Renal cortex interstitium (tissue), 15 donors: ENCODE measurements around the gene KAT2A. TPM values are rescaled to one million over a fixed set of nuclear protein-coding genes. Genes with fewer than 3 reads are reported as not detected.
"Not testable (repeated sequence)": the region's sequence is repeated elsewhere in the genome, so short reads cannot be mapped to it uniquely, and the experiment has no call there.

ENCODE experiments used
- DNase-seq, 11 donors: peaks; one replicate each; pipeline ENCODE4 v3.0.0-alpha.2; 2013; ENCODE audit warnings: low read depth in 9 of 11, low spot score in 4 of 11; ENCODE audit errors: extremely low read depth in 1 of 11
- long read RNA-seq, 16 experiments: transcript quantifications; one replicate each; lab custom pipeline, GENCODE V29; 2026
- polyA plus RNA-seq, 3 donors: library from polyadenylated mRNA; unstranded; fragments of 120-200 nt; gene quantifications; one replicate each; pipeline ENCODE4 v1.2.1, GENCODE V29; 2013; ENCODE audit not compliant: insufficient read length in 3 of 3

KAT2A gene
- polyA plus RNA-seq: 10 to 100 TPM; 57.5 to 81.7 (median 70.9) TPM
- long read RNA-seq, donor 1, partial matches to known transcripts: 0 of 4 reads
- long read RNA-seq, donor 1, other reads (novel, unspliced or antisense): 0 of 4 reads
- long read RNA-seq, donor 2, partial matches to known transcripts: 5 of 7 reads
- long read RNA-seq, donor 2, other reads (novel, unspliced or antisense): 0 of 7 reads
- long read RNA-seq, donor 3, partial matches to known transcripts: 0 of 7 reads
- long read RNA-seq, donor 3, other reads (novel, unspliced or antisense): 0 of 7 reads
- long read RNA-seq, donor 4, transcript KAT2A-202 (18 exons, 2,990 nt): major isoform, 8 of 13 reads
- long read RNA-seq, donor 4, partial matches to known transcripts: 0 of 13 reads
- long read RNA-seq, donor 4, other reads (novel, unspliced or antisense): 0 of 13 reads
- long read RNA-seq, donor 5: 0 reads
- long read RNA-seq, donor 6, transcript KAT2A-202 (18 exons, 2,990 nt): major isoform, 13 of 20 reads
- long read RNA-seq, donor 6, partial matches to known transcripts: 7 of 20 reads
- long read RNA-seq, donor 6, other reads (novel, unspliced or antisense): 0 of 20 reads
- long read RNA-seq, donor 7, transcript KAT2A-201 (18 exons, 3,109 nt): major isoform, 5 of 17 reads
- long read RNA-seq, donor 7, partial matches to known transcripts: 5 of 17 reads
- long read RNA-seq, donor 7, other reads (novel, unspliced or antisense): 0 of 17 reads
- long read RNA-seq, donor 8: 0 reads
- long read RNA-seq, donor 9, partial matches to known transcripts: 0 of 4 reads
- long read RNA-seq, donor 9, other reads (novel, unspliced or antisense): 0 of 4 reads
- long read RNA-seq, donor 10, partial matches to known transcripts: 8 of 11 reads
- long read RNA-seq, donor 10, other reads (novel, unspliced or antisense): 0 of 11 reads
- long read RNA-seq, donor 11, transcript KAT2A-202 (18 exons, 2,990 nt): major isoform, 7 of 10 reads
- long read RNA-seq, donor 11, partial matches to known transcripts: 0 of 10 reads
- long read RNA-seq, donor 11, other reads (novel, unspliced or antisense): 0 of 10 reads
- long read RNA-seq, donor 12, partial matches to known transcripts: 0 of 7 reads
- long read RNA-seq, donor 12, other reads (novel, unspliced or antisense): 0 of 7 reads
- long read RNA-seq, donor 13: 0 reads
- long read RNA-seq, donor 14, transcript KAT2A-202 (18 exons, 2,990 nt): major isoform, 5 of 5 reads
- long read RNA-seq, donor 14, partial matches to known transcripts: 0 of 5 reads
- long read RNA-seq, donor 14, other reads (novel, unspliced or antisense): 0 of 5 reads
- long read RNA-seq, donor 15, partial matches to known transcripts: 0 of 2 reads
- long read RNA-seq, donor 15, other reads (novel, unspliced or antisense): 0 of 2 reads
- long read RNA-seq, donor 16, transcript KAT2A-202 (18 exons, 2,990 nt): major isoform, 18 of 58 reads
- long read RNA-seq, donor 16, partial matches to known transcripts: 33 of 58 reads
- long read RNA-seq, donor 16, other reads (novel, unspliced or antisense): 0 of 58 reads

DNA sequence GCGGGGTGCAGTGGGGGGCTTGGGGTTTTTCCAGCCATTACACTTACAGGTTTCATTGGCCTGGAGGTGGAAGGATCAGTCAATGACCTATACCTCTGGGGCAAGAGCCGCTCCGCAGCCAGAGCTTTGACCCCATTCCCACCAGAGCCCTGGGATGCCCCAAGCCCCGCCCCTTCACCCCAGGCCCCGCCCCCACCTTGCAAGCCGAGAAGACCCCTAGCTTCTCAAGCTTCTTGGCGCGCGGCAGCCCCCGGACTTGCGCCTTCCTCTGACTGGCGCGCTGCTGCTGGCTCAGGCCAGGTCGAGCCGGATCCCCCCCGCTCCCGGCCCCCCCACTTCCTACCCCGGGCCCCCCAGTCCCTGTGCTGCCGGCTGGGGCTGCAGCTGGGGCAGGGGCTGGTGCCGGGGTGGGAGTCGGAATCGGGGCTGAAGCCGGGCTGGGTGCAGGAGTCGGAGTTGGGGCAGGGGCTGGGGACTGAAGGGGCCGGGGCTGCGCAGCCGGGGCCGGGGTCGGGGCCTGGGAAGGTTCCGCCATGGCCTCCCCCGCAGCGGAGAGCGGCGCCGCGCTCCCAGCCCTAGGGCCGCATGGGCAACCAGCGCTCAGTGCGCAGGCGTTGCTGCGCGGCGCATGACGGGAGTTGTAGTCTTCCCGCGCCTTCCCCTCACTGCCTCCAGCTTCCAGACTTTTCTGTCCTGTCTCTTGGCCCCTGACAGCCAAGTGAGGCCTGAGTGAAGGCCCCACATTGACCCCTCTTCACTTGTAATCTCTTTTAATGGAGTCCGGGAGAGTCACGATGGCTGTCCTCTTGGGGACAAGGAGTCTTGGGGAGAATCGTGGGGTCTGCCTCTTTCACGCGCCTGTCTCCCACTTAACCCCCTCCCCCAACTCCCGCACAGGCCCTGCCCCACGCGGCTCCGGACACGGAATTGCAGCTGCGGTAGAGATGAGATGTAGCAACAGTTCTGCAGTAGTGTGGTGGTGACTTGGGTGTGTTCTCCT, at the start of gene KAT2A:
Gene KAT2A, minus strand, starts transcription at position 598 of the 1,000 bp plus-strand sequence. Its CDS starts 63 bp downstream, at position 535.
- peak in 8 of 11 donors; percentile 63 to 82 (median 72) for DNase-seq

DNA sequence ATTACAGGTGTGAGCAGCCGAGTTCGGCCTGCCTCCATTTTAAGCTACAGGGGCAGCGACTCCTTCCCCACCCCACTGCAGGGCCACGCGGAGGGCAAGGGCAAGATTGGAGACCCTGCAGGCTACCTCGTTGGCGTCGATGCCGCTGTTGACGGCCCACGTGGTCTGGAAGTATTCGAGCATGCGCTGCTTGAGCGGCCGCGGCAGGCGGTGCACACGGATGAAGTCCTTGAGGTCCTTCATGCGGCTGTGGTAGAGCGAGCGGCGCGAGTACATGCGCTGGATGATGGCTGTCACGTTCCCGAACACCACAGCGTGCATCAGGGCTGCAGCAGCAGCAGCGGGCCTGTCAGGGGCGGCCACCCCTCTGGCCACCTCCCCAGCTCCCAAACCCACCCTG, 48.2 kb upstream of the KAT2A start:
- no peak for DNase-seq

DNA sequence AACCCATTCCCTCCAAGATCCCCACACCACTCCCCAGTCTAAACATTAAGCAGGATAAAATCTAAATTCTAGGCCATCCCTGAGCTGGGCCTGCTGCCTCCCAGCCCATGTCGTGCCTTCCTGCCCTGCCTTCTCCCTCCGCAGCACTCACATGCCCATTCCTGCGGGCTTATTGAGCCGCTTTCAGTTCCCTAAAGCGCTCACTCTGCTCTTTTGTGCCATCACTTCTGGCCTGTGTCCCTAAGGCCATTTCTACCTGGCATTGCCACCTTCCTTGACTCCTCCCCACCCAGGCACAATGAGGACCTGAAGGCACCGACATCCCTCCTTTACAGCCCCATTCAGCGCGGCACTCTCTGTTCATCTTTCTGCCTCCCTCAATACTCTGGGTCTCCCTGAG, 46.6 kb upstream of the KAT2A start:
- no peak for DNase-seq

DNA sequence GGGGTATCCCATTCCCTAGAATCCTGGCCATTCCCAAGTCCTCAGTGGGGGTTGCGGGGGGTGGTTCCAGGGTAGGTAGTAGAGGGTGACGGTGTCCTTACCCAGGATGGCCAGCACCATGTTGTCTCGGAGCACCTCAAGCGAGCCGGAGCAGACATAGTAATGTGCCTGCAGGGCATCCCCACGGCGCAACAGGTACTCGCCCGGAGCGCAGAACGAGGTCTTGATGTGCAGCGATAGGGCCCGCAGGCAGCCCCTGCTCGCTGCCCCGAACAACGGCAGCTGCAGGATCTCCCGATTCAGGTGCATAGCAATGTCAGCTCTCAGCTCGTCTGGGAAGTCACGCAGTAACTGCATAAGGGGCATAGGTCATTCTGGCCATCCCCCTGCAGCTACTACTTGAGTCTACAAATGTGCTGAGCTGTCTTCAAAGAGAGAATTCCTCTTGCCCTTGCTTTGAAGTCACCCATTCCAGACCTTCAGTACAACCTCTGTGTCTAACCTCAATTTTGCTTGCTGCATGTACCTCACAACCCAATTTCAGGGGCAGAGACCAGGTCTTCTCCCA, 45.1 kb upstream of the KAT2A start:
- no peak for DNase-seq

DNA sequence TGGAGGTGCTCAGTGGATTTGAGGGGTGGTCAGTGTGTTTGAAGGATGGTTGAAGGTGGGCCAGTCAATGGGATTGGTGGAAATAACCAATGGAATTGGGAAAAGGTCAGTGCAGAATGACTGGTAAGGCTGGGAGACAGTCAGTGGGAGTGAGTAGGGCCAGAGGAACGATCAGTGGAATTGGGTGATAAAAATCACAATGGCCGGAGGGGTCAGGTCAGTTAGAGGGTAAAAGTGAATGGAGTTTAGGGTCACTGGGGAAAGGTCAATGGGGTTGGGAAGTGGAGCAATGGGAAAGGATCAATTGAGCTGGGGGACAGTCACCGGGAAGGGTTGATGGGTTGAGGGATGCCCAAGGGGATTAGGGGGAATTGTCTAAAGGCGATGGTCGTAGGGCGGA, 44.6 kb upstream of the KAT2A start:
- no peak for DNase-seq

DNA sequence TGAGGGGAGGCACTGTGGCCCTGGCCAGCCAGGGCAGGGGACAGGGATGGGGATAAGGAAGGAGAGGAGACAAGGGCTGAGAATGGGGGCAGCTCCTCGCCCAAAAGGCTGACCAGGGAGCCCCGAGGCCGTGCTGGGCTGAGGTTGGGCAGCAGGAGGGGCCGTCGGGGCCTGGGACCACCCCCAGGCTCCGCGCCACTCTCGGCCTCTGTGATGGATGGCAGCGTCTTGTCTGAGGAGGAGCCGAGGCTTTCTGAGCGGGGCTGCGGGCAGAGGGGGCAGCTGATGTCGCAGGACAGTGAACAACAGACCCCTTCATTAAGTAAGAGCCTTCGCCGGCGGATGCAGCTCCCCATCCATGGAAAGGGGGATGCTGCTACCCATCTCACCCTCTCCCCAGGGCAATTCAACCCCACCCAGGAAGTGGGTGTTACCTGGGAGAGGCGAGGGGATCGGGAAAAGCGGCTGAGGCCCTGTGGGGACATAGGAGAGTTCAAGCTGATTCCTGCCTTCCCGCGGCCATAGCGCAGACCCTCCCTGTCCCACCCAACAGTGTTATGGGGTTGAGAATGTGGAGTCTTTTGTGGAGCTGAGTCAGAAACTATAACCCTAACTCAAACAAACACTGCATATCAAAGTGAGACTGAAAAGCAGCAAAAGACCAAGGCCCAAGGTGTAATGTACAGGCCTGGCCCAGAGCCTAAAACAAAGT, 42.7 kb upstream of the KAT2A start:
- no peak for DNase-seq

DNA sequence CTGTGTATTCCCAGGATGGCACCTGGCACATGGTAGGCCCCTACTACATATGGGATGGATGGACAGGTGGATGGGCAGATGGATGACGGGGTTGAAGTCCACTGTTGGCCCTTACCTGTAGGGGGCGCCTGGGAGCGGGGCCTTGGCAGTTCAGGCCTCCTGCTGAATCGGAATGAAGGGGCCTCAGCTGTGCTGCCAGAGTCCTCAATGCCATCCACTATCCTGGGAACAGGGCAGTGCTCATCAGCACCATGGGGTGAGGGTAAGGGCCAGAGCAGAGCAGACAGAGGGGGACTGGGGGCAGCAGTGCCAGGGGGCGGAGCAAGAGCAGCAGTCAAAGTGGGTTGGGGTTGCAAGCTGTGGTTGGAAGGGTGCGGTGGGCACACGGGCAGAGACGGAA, 41.9 kb upstream of the KAT2A start:
- no peak for DNase-seq

DNA sequence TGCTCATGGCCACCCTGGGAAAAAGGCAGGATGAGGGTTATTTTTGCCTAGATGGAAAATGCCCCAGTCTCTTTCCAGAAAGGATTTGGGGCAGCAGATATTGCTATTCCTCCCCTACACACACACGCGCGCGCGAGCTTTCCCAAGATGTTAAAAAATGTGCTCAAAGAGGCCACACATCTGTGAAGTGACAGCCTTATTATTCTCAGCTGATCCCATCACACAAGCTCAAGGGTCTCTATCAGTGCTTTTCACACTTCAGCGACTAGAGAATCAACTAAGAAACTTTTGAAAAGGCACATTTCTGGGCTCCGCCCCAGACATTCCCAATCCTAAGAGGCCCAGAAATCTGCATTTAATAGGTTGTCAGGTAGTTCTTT, 39.4 kb upstream of the KAT2A start:
- no peak for DNase-seq

DNA sequence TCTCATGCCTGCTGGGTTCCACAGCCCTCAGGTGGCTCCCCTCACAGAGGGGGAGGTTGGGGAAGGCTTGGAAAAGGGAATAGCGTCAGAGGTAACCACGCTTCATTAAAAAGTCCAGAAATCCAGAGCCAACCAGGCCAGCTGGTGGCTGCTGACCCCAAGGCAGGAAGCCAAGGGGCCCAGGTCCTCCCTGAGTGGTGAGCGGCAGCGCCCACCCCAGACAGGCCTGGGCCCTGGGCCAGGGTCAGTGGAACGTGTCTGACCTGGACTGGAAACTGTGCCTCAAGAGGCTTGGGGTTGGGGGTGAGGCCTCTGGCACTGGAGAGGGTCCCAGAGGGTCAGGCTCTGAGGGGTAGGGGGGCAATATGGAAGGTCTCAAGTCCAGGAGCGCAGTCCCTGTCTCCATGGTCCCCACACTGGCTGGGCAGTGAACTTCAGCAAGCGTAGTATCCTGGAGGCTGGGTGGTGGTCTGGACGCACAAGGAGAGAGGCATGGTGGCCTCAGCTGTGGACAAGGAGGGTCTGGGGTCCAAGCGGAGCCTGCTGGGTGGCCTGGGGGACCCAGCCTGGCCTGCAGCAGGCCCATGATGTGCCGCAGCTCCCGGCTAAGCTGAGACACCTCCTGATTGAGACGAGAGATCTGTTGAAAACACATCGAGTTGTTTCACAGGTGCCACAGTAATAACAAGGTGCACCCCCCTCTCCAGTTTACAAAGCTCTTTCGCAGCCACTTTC, 38.8 kb upstream of the KAT2A start:
- DNase-seq: no peak

DNA sequence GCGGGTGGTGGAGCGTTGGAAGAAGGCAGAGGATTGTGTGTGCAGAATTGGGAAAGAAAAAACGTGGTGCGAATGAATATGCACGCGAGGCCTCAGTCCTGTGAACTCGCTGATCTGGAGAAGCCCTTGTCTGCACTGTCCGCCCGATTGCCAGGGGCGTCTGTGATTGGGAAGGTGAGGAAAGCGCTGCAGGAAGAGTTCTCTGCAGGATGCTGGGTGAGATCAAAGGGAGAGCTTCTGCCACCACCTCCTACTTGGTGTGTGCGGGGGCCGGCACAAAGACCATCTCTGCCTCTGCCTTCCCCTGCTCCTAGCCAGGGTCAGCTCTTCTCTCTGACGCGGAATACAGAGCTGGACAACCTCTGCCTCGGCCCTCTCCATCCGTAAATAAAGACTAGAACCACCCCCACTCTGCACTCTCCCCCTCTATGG, 34.5 kb upstream of the KAT2A start:
- no peak for DNase-seq

DNA sequence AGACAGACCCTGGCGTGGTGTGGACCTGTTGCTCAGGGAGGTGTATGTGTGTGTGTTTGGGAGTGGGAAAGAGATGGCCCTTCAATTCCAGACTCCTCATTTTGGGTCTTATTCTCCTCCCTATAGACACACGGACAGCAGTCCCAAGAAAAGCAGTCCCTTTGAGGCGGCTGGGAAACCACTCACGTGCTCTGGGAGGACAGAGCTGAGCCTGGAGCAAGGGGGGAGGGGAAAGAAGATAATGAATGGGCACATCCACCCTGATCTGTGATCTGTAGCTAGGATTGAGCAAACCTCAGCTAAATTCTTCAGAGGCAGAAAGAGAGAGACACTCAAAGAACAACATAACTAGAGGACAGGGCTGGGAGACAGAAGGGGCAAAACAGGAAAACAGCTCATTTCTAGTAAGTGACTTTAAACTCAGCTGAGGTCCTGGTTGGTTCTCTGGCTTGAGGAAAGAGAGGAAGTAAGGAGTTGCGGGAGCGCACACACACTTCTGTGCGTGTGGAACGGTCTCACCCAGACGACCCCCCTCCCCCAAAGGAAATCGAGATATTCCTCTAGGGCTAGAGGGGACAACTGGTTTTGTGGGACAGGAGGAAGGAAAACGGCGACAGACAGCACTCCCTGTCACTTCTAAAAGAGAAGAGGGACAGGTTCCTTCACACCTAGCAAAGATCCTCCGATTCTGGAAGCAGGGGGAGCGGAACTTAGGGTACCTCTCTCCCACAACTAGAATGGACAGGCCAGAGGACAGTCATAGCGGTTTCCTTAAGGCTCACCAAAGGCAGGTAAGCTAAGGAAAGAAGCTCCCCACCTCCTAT, 33.0 kb upstream of the KAT2A start:
- DNase-seq: no peak

DNA sequence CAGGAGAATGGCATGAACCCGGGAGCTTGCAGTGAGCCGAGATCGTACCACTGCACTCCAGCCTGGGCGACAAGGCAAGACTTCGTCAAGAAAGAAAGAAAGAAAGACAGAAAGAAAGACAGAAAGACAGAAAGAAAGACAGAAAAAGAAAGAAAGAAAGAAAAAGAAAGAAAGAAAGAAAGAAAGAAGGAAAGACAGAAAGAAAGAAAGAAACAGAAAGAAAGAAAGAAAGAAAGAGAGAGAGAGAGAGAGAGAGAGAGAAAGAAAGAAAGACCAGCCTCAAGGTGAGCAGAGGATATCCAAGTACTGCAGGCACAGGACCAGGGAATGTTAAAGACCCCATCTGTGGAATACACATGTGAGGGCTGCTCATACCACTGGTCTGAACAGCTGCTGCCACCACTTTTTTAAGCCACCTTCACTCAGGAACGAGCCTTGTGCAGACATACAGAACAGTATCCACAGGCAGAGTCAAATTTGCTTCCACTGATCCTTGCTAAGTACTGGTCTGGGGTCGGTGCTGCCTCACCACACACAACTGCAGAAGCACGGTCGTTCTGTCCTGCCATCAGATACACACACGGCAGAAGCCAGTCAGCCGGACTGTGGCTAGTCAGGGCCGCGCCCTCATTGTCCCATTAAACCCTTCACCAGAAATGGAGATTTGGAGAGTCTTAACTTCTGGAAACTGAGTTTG, 25.9 kb upstream of the KAT2A start:
- no peak for DNase-seq

DNA sequence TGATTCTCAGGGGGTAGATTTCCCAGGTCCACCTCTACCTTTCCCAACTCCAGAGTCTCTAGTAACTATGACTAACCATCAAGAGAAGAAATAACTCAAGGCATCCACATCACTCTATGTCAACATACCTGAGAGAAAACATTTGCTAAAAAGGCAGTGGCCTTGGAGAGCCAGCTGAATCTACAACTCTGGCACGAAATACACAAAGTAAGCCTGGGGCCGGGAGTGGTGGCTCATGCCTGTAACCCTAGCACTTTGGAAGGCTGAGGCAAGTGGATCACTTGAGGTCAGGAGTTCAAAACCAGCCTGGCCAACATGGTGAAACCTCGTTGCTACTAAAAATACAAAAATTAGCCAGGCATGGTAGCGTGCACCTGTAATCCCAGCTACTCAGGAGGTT, 22.0 kb upstream of the KAT2A start:
- not testable (repeated sequence) for DNase-seq

DNA sequence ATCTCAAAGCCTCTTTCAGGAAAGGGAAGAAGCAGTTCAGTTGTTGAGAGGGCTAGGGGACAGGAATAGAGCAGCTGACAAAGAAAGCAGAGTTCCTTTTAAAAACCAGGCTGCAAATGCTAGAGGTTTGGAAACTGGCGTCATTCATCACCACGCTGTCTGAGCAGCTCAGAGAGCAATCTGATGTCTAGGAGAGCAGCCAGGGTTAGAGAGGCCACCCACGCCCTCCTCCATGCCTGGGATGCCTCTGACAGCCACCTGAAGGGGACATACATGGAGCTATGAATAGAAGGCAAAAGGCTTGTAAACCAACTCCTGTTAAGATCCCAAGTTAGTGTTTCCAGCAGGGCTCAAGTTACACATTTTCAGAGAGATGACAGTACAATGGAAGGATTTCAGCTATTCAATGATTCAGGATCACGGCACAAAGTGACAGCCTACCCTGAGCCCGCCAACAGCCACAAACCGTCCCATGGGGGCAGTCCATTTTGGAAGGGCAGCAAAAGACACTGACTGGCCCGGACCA, 21.3 kb upstream of the KAT2A start:
- no peak for DNase-seq
